ENCODE results near the gene ARIH2. TPM values are rescaled to one million over a fixed set of nuclear protein-coding genes. Genes with fewer than 3 reads are reported as not detected.

ARIH2 gene
- total and polyA plus RNA-seq, 9 of the 15 experiments (the other 6 are each of a cell fraction or from before 2014, with no cell fraction given), result 27.0 to 120 (median 108) TPM

DNA sequence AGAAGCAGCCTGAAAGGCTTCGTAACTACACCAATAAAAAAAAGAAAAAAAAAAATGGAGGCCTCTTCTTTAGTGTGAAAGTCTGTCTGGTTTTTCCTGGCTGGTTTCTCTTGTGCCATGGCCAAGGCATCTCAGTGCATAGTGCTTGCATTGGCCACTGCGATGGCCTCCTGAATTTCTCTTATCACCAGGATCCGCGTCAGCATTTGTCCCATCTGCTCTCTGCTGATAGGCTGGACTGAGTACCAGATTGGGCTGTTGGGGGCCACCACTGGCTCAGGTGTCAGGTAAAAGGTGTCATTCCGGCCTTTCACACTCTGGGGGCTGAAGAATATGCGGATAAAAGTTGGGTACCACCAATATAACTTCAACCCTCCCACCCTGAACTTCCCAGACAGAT is 111.7 kb downstream of the ARIH2 start (continued):
- TF ChIP-seq TGIF2 (CRISPR knock-in tag; IDR thresholded peaks at IDR 0.05) (no peak), GATAD2B (IDR thresholded peaks at IDR 0.05; ENCODE audit: borderline replicate concordance) (no peak), RCOR1 (IDR thresholded peaks at IDR 0.05; ENCODE audit: borderline replicate concordance in 1 of 2, low read depth in 2 of 2, low read length in 2 of 2) (0 out of 4 replicates have a peak, but pooled peaks of 1 of the 2 experiments have one; percentile 6), ARID1B (IDR thresholded peaks at IDR 0.05) (peak; percentile 67), CBFA2T2 (conservative IDR thresholded peaks at IDR 0.05) (0 out of 2 replicates have a peak, but pooled peaks have one; percentile 18), TCF3 (CRISPR knock-in tag; IDR thresholded peaks at IDR 0.05) (peak; percentile 58), CREM (IDR thresholded peaks at IDR 0.05; ENCODE audit: low read depth) (peak; percentile 45; the same call in 1 of the 2 replicates), ATF1 (CRISPR knock-in tag; IDR thresholded peaks at IDR 0.05) (no peak), ATF1 (tag; IDR thresholded peaks at IDR 0.05) (peak; percentile 16; the same call in 1 of the 2 replicates), U2AF2 (optimal IDR thresholded peaks at IDR 0.05; ENCODE audit: low read depth, low read length) (no peak), TARDBP (IDR thresholded peaks at IDR 0.05) (no peak)
- TF ChIP-seq, protein P1, sequence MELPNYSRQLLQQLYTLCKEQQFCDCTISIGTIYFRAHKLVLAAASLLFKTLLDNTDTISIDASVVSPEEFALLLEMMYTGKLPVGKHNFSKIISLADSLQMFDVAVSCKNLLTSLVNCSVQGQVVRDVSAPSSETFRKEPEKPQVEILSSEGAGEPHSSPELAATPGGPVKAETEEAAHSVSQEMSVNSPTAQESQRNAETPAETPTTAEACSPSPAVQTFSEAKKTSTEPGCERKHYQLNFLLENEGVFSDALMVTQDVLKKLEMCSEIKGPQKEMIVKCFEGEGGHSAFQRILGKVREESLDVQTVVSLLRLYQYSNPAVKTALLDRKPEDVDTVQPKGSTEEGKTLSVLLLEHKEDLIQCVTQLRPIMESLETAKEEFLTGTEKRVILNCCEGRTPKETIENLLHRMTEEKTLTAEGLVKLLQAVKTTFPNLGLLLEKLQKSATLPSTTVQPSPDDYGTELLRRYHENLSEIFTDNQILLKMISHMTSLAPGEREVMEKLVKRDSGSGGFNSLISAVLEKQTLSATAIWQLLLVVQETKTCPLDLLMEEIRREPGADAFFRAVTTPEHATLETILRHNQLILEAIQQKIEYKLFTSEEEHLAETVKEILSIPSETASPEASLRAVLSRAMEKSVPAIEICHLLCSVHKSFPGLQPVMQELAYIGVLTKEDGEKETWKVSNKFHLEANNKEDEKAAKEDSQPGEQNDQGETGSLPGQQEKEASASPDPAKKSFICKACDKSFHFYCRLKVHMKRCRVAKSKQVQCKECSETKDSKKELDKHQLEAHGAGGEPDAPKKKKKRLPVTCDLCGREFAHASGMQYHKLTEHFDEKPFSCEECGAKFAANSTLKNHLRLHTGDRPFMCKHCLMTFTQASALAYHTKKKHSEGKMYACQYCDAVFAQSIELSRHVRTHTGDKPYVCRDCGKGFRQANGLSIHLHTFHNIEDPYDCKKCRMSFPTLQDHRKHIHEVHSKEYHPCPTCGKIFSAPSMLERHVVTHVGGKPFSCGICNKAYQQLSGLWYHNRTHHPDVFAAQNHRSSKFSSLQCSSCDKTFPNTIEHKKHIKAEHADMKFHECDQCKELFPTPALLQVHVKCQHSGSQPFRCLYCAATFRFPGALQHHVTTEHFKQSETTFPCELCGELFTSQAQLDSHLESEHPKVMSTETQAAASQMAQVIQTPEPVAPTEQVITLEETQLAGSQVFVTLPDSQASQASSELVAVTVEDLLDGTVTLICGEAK (IDR thresholded peaks at IDR 0.05), result no peak
- TF ChIP-seq, protein P1 (CRISPR knock-in tag; IDR thresholded peaks at IDR 0.05), result no peak
- TF ChIP-seq, protein P2, sequence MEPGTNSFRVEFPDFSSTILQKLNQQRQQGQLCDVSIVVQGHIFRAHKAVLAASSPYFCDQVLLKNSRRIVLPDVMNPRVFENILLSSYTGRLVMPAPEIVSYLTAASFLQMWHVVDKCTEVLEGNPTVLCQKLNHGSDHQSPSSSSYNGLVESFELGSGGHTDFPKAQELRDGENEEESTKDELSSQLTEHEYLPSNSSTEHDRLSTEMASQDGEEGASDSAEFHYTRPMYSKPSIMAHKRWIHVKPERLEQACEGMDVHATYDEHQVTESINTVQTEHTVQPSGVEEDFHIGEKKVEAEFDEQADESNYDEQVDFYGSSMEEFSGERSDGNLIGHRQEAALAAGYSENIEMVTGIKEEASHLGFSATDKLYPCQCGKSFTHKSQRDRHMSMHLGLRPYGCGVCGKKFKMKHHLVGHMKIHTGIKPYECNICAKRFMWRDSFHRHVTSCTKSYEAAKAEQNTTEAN (CRISPR knock-in tag; IDR thresholded peaks at IDR 0.05), result no peak
